PC-9 (cell line): Measurements from ENCODE around the gene DUSP22.
"Not testable (repeated sequence)": the region's sequence is repeated elsewhere in the genome, so short reads cannot be mapped to it uniquely, and the experiment has no call there.

Experiments
- EZH2 ChIP-seq: fragments of 200-600 bp; sonication (generic); IDR thresholded peaks from 2 replicates; pipeline ENCODE4 v1.8.0; 2017; ENCODE audit warnings: antibody characterized with exemption, low read depth
- TF ChIP-seq, protein P1 (sequence below): fragments of 200-600 bp; sonication (generic); conservative IDR thresholded peaks from 2 replicates; pipeline ENCODE4 v1.6.1; 2017; ENCODE audit warnings: mixed run types, antibody characterized with exemption, mild to moderate bottlenecking, moderate library complexity

DNA sequence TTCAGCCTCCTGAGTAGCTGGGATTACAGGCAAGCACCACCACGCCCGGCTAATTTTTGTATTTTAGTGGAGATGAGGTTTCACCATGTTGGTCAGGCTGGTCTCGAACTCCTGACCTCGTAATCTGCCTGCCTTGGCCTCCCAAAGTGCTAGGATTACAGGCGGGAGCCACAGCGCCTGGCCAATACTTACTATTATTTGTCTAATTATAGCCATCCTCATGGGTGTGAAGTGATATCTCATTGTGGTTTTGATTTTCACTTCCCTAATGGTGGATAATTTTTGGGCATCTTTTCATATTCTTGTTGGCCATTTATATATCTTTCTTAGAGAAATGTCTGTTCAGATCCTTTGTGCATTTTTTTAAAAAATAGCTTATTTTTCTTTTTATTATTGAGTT is 44.2 kb upstream of the DUSP22 start:
- not testable (repeated sequence) for TF ChIP-seq EZH2
- TF ChIP-seq, protein P1, sequence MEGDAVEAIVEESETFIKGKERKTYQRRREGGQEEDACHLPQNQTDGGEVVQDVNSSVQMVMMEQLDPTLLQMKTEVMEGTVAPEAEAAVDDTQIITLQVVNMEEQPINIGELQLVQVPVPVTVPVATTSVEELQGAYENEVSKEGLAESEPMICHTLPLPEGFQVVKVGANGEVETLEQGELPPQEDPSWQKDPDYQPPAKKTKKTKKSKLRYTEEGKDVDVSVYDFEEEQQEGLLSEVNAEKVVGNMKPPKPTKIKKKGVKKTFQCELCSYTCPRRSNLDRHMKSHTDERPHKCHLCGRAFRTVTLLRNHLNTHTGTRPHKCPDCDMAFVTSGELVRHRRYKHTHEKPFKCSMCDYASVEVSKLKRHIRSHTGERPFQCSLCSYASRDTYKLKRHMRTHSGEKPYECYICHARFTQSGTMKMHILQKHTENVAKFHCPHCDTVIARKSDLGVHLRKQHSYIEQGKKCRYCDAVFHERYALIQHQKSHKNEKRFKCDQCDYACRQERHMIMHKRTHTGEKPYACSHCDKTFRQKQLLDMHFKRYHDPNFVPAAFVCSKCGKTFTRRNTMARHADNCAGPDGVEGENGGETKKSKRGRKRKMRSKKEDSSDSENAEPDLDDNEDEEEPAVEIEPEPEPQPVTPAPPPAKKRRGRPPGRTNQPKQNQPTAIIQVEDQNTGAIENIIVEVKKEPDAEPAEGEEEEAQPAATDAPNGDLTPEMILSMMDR = not testable (repeated sequence)
